Neuronal stem cell (in vitro differentiated cells): ENCODE measurements around the gene RALGAPB.

ENCODE experiments used
- DNase-seq: peaks from one replicate; pipeline ENCODE4 v3.0.0-alpha.2; 2013; ENCODE audit warnings: low spot score
- H2AFZ ChIP-seq: one replicate; pipeline ENCODE4 v1.6.1; 2013; ENCODE audit warnings: mild to moderate bottlenecking, low read length, inconsistent platforms
- H2AK5ac ChIP-seq: 2 replicates; pipeline ENCODE4 v1.6.1; 2013; ENCODE audit warnings: low read depth, mild to moderate bottlenecking, inconsistent platforms, low read length, moderate library complexity, mixed read lengths
- H2BK120ac ChIP-seq: 2 replicates; pipeline ENCODE4 v1.6.1; 2013; ENCODE audit warnings: low read depth, mild to moderate bottlenecking, inconsistent platforms, low read length, moderate library complexity, mixed read lengths
- H2BK12ac ChIP-seq: one replicate; pipeline ENCODE4 v1.6.1; 2013; ENCODE audit warnings: low read length, inconsistent platforms
- H2BK15ac ChIP-seq: 2 replicates; pipeline ENCODE4 v1.6.1; 2013; ENCODE audit warnings: mild to moderate bottlenecking, low read length, inconsistent platforms, mixed read lengths
- H2BK5ac ChIP-seq: one replicate; pipeline ENCODE4 v1.6.1; 2013; ENCODE audit warnings: inconsistent platforms, mild to moderate bottlenecking, low read length, moderate library complexity
- H3K14ac ChIP-seq: one replicate; pipeline ENCODE4 v1.6.1; 2013; ENCODE audit warnings: low read length, inconsistent platforms
- H3K18ac ChIP-seq: 2 replicates; pipeline ENCODE4 v1.6.1; 2013; ENCODE audit warnings: low read length, inconsistent platforms
- H3K23ac ChIP-seq: 2 replicates; pipeline ENCODE4 v1.6.1; 2013; ENCODE audit warnings: low read depth, mild to moderate bottlenecking, mixed read lengths, low read length, inconsistent platforms; ENCODE audit not compliant: poor library complexity
- H3K27ac ChIP-seq: replicated peaks from 3 replicates; pipeline ENCODE4 v1.5.1; 2013; ENCODE audit warnings: low read length, inconsistent platforms
- H3K27me3 ChIP-seq, 3 experiments: 2 replicates each; pipeline ENCODE4 v1.6.1; 2013; ENCODE audit warnings: low read length in 3 of 3, mild to moderate bottlenecking in 2 of 3, inconsistent platforms in 1 of 3, low read depth in 1 of 3, mixed read lengths in 1 of 3, moderate library complexity in 1 of 3; ENCODE audit not compliant: control insufficient read depth in 3 of 3, insufficient read depth in 3 of 3
- H3K36me3 ChIP-seq, 2 donors: replicated peaks in 1 of 2; 2 replicates each; pipeline ENCODE4 v1.6.1; 2013; ENCODE audit warnings: low read length in 2 of 2; ENCODE audit not compliant: control insufficient read depth in 2 of 2, insufficient read depth in 2 of 2
- H3K4ac ChIP-seq: 2 replicates; pipeline ENCODE4 v1.6.1; 2013; ENCODE audit warnings: inconsistent platforms, mild to moderate bottlenecking, low read length, moderate library complexity
- H3K4me1 ChIP-seq, 2 donors: 1 replicate in 1 of 2; 2 replicates in 1 of 2; pipeline ENCODE4 v1.6.1; 2013; ENCODE audit warnings: low read length in 2 of 2, low read depth in 1 of 2; ENCODE audit not compliant: control insufficient read depth in 2 of 2, insufficient read depth in 1 of 2
- H3K4me2 ChIP-seq: one replicate; pipeline ENCODE4 v1.6.1; 2013; ENCODE audit warnings: mild to moderate bottlenecking, low read length, inconsistent platforms; ENCODE audit not compliant: insufficient read depth, poor library complexity, severe bottlenecking
- H3K4me3 ChIP-seq, 2 donors: 2 replicates each; pipeline ENCODE4 v1.5.1; 2013; ENCODE audit warnings: low read length in 2 of 2, mild to moderate bottlenecking in 2 of 2, inconsistent platforms in 1 of 2, moderate library complexity in 1 of 2
- H3K79me1 ChIP-seq: one replicate; pipeline ENCODE4 v1.6.1; 2013; ENCODE audit warnings: low read depth, mild to moderate bottlenecking, inconsistent platforms, low read length, moderate library complexity
- H3K9ac ChIP-seq: one replicate; pipeline ENCODE4 v1.6.1; 2013; ENCODE audit warnings: mild to moderate bottlenecking, low read depth, low read length, inconsistent platforms; ENCODE audit not compliant: poor library complexity
- H3K9me3 ChIP-seq, 2 donors: replicated peaks in 1 of 2; 2 replicates each; pipeline versions ENCODE3 to v1.6.1; 2013; ENCODE audit warnings: low read length in 2 of 2, mild to moderate bottlenecking in 2 of 2, inconsistent platforms in 1 of 2, low read depth in 1 of 2, mixed read lengths in 1 of 2, moderate library complexity in 1 of 2; ENCODE audit not compliant: control insufficient read depth in 2 of 2, insufficient read depth in 1 of 2
- H4K8ac ChIP-seq: one replicate; pipeline ENCODE4 v1.6.1; 2013; ENCODE audit warnings: low read depth, mild to moderate bottlenecking, inconsistent platforms, low read length, moderate library complexity
- H4K91ac ChIP-seq: one replicate; pipeline ENCODE4 v1.6.1; 2013; ENCODE audit warnings: low read length, low read depth, mild to moderate bottlenecking, inconsistent platforms; ENCODE audit not compliant: poor library complexity
- WGBS, 2 donors: extraction: QIAGEN DNeasy Blood & Tissue Kit; methylation state at CpG; one replicate each; pipeline ENCODE4 v1.1.7; 2013; ENCODE audit warnings: missing lambda C conversion rate in 2 of 2, mixed read lengths in 1 of 2; ENCODE audit not compliant: insufficient read length in 2 of 2, insufficient replicate concordance in 1 of 2; ENCODE audit errors: extremely low coverage in 2 of 2; 5-methylcytosine and 5-hydroxymethylcytosine counted together

The RALGAPB gene

DNA sequence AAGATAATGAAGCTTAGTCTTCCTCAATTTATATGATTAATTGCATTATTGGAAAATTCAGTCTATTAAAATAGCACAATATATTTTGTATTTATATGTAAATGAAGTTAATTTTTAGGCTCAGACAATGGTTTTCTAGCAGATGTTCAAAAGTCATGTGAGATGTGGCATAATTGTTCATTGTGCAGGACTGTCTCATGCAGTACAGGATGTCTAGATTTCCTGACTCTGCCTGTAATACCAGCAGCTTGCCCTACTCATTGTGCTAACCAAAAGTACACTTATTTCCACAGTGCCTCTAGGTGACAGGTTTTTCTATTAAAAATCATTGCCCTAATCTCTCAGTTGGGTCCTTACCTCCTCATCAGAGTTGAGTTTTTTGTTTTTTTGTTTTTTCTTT is 12.4 kb downstream of the RALGAPB start:
- no peak overlapping the region for H2AFZ ChIP-seq
- H2AK5ac ChIP-seq: no peak overlapping the region
- no peak overlapping the region for H4K91ac ChIP-seq
- H2BK15ac ChIP-seq: no peak overlapping the region
- no peak overlapping the region for H3K18ac ChIP-seq
- H3K27ac ChIP-seq: no peak overlapping the region
- H2BK120ac ChIP-seq: no peak overlapping the region
- H3K4me3 ChIP-seq: no peak overlapping the region
- no peak for DNase-seq
- H3K4ac ChIP-seq: no peak overlapping the region
- no peak overlapping the region for H3K14ac ChIP-seq
- H3K9me3 ChIP-seq: no peaks in the 10 kb centered on the region
- H3K36me3 ChIP-seq: peaks cover 10 to 30% of the 10 kb centered on the region in 2 donors
- no peak overlapping the region for H3K23ac ChIP-seq
- no peak overlapping the region for H2BK5ac ChIP-seq
- no peak overlapping the region for H3K9ac ChIP-seq
- no peaks in the 10 kb centered on the region for H3K27me3 ChIP-seq
- H3K79me1 ChIP-seq: peaks cover 1% of the 10 kb centered on the region
- H2BK12ac ChIP-seq: no peak overlapping the region
- no peaks in the 10 kb centered on the region for H3K4me1 ChIP-seq
- H4K8ac ChIP-seq: no peak overlapping the region
- no peak overlapping the region for H3K4me2 ChIP-seq

GRCh38 chr20:38489181-38489580 is 16.5 kb downstream of the RALGAPB start:
- Histone ChIP-seq H2BK5ac (no peak overlapping the region), H3K27me3 (no peaks in the 10 kb centered on the region), H3K9me3 (no peaks in the 10 kb centered on the region), H2AFZ (no peak overlapping the region), H4K91ac (no peak overlapping the region), H3K4ac (no peak overlapping the region), H3K18ac (no peak overlapping the region), H3K4me2 (no peak overlapping the region), H3K9ac (no peak overlapping the region), H3K27ac (no peak overlapping the region), H2AK5ac (no peak overlapping the region), H3K4me1 (no peaks in the 10 kb centered on the region), H2BK120ac (no peak overlapping the region), H2BK12ac (no peak overlapping the region), H3K4me3 (no peak overlapping the region), H3K79me1 (no peaks in the 10 kb centered on the region), H4K8ac (no peak overlapping the region), H2BK15ac (no peak overlapping the region), H3K14ac (no peak overlapping the region), H3K36me3 (peaks cover 12 to 56% of the 10 kb centered on the region in 2 donors), H3K23ac (no peak overlapping the region)
- no CpG with 5 or more reads among the region's 3 CpGs for WGBS, 2 donors
- DNase-seq: no peak

- Histone ChIP-seq H2BK5ac (no peak overlapping the region), H3K4me1 (no peaks in the 10 kb centered on the region), H4K8ac (no peak overlapping the region), H2BK120ac (no peak overlapping the region), H3K4me3 (no peak overlapping the region), H3K18ac (no peak overlapping the region), H2BK12ac (no peak overlapping the region), H2AFZ (no peak overlapping the region), H3K27me3 (no peaks in the 10 kb centered on the region), H3K36me3 (peaks cover 17 to 97% of the 10 kb centered on the region in 2 donors), H4K91ac (no peak overlapping the region), H3K27ac (no peak overlapping the region), H3K14ac (no peak overlapping the region), H3K9me3 (no peaks in the 10 kb centered on the region), H3K4me2 (no peak overlapping the region), H2BK15ac (no peak overlapping the region), H3K23ac (no peak overlapping the region), H3K9ac (no peak overlapping the region), H3K4ac (no peak overlapping the region), H2AK5ac (no peak overlapping the region), H3K79me1 (no peaks in the 10 kb centered on the region)
- no peak for DNase-seq
- no CpG with 5 or more reads among the region's 8 CpGs for WGBS, 2 donors
Observed at GRCh38 chr20:38497246-38497935, 24.7 kb downstream of the RALGAPB start.

DNA sequence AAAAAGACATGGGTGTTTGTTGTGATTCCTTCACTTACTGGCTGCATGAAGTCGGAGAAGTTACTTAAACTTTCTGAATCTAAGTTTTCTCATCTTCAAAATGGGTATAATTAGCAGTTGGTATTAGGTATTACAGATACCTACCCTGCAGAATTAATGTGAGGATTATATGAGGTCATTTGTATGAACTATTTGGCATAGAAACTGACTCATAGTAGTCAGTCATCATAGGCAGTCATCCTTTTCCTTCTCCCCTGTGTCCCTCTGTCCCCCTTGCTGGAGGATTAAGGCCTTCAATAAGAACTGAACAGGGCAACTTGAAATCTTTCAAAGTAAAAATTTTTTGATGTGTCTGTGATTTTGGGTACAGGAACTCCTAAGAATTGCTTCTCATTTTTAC is 26.3 kb downstream of the RALGAPB start:
- H3K14ac ChIP-seq: no peak overlapping the region

More for the DNA sequence above, 26.3 kb downstream of the RALGAPB start:
- Histone ChIP-seq H3K4me2 (no peak overlapping the region), H2BK12ac (no peak overlapping the region), H4K8ac (no peak overlapping the region), H3K9me3 (no peaks in the 10 kb centered on the region), H3K79me1 (no peaks in the 10 kb centered on the region), H2BK5ac (no peak overlapping the region), H4K91ac (no peak overlapping the region), H3K4me1 (no peaks in the 10 kb centered on the region), H3K27me3 (no peaks in the 10 kb centered on the region), H2BK120ac (no peak overlapping the region), H3K4ac (no peak overlapping the region), H3K27ac (no peak overlapping the region), H2AK5ac (no peak overlapping the region), H3K23ac (no peak overlapping the region), H2BK15ac (no peak overlapping the region), H3K18ac (no peak overlapping the region), H3K9ac (no peak overlapping the region), H3K4me3 (no peak overlapping the region), H2AFZ (no peak overlapping the region), H3K36me3 (peaks cover 16 to 97% of the 10 kb centered on the region in 2 donors)
- no CpG with 5 or more reads among the region's 1 CpG for WGBS, 2 donors
- no peak for DNase-seq
